Measurements from ENCODE around the gene IL20.

The IL20 gene

GRCh38 chr1:206882555-206882954 is 17.1 kb downstream of the IL20 start:
- Histone ChIP-seq H3K27me3 (ENCODE audit: insufficient read depth, low read length) (no peaks in the 10 kb centered on the region), H3K9me3 (ENCODE audit: insufficient read depth, low read depth, low read length) (peaks cover 14% of the 10 kb centered on the region), H3K4me1 (ENCODE audit: insufficient read depth, low read length) (no peaks in the 10 kb centered on the region), H3K27ac (ENCODE audit: low read depth, low read length) (no peak overlapping the region), H3K4me3 (ENCODE audit: low read length) (no peak overlapping the region), H3K36me3 (ENCODE audit: insufficient read depth, low read length) (no peaks in the 10 kb centered on the region), H3K9ac (ENCODE audit: low read depth, low read length) (no peak overlapping the region)
- 74% methylated on average over 2 of the region's 3 CpGs for WGBS

DNA sequence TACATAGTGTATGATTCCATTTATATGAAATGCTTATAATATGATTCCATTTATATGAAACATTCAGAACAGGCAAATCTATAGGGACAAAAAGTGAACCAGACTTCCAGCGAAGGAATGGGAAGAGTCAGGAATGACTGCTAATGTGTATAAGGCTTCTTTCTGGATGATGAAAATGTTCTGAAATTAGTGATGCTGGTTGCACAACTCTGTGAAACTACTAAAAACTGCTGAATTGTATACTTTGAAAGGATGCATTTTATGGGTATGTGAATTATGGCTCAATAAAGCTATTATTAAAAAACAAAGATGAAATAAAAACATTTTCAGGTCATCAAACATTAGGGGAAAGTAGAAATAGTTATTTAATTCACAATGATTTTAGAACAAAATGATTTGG is 17.7 kb downstream of the IL20 start:
- H3K4me1 ChIP-seq (ENCODE audit: insufficient read depth, low read length): no peaks in the 10 kb centered on the region
- no peaks in the 10 kb centered on the region for H3K36me3 ChIP-seq (ENCODE audit: insufficient read depth, low read length)
- no peak overlapping the region for H3K4me3 ChIP-seq (ENCODE audit: low read length)
- 94% methylated on average over 1 of the region's 1 CpG for WGBS
- H3K9me3 ChIP-seq (ENCODE audit: insufficient read depth, low read depth, low read length): peaks cover 10% of the 10 kb centered on the region
- H3K27ac ChIP-seq (ENCODE audit: low read depth, low read length): no peak overlapping the region
- no peak overlapping the region for H3K9ac ChIP-seq (ENCODE audit: low read depth, low read length)
- no peaks in the 10 kb centered on the region for H3K27me3 ChIP-seq (ENCODE audit: insufficient read depth, low read length)

GRCh38 chr1:206883876-206884275 is 18.5 kb downstream of the IL20 start:
- WGBS: 94% methylated on average over 2 of the region's 2 CpGs
- H3K4me1 ChIP-seq (ENCODE audit: insufficient read depth, low read length): no peaks in the 10 kb centered on the region
- no peaks in the 10 kb centered on the region for H3K27me3 ChIP-seq (ENCODE audit: insufficient read depth, low read length)
- H3K27ac ChIP-seq (ENCODE audit: low read depth, low read length): no peak overlapping the region
- no peak overlapping the region for H3K4me3 ChIP-seq (ENCODE audit: low read length)
- H3K36me3 ChIP-seq (ENCODE audit: insufficient read depth, low read length): no peaks in the 10 kb centered on the region
- 0 out of 2 replicates have a peak, but pooled peaks cover 3% of the 10 kb centered on the region for H3K9me3 ChIP-seq (ENCODE audit: insufficient read depth, low read depth, low read length)
- no peak overlapping the region for H3K9ac ChIP-seq (ENCODE audit: low read depth, low read length)

- 93% methylated on average over 3 of the region's 3 CpGs for WGBS
- Histone ChIP-seq H3K9me3 (ENCODE audit: insufficient read depth, low read depth, low read length) (no peaks in the 10 kb centered on the region), H3K27me3 (ENCODE audit: insufficient read depth, low read length) (no peaks in the 10 kb centered on the region), H3K36me3 (ENCODE audit: insufficient read depth, low read length) (no peaks in the 10 kb centered on the region), H3K4me1 (ENCODE audit: insufficient read depth, low read length) (peaks cover 9% of the 10 kb centered on the region), H3K27ac (ENCODE audit: low read depth, low read length) (no peak overlapping the region), H3K4me3 (ENCODE audit: low read length) (no peak overlapping the region), H3K9ac (ENCODE audit: low read depth, low read length) (no peak overlapping the region)
Observed at GRCh38 chr1:206885341-206886060, 20.1 kb downstream of the IL20 start.

GRCh38 chr1:206886831-206887230 is 21.4 kb downstream of the IL20 start:
- Histone ChIP-seq H3K36me3 (ENCODE audit: insufficient read depth, low read length) (no peaks in the 10 kb centered on the region), H3K9ac (ENCODE audit: low read depth, low read length) (no peak overlapping the region), H3K27me3 (ENCODE audit: insufficient read depth, low read length) (no peaks in the 10 kb centered on the region), H3K4me3 (ENCODE audit: low read length) (no peak overlapping the region), H3K4me1 (ENCODE audit: insufficient read depth, low read length) (peaks cover 10% of the 10 kb centered on the region), H3K27ac (ENCODE audit: low read depth, low read length) (no peak overlapping the region), H3K9me3 (ENCODE audit: insufficient read depth, low read depth, low read length) (no peaks in the 10 kb centered on the region)
- WGBS: 94% methylated on average over 1 of the region's 1 CpG

GRCh38 chr1:206887701-206888100 is 22.3 kb downstream of the IL20 start:
- Histone ChIP-seq H3K9ac (ENCODE audit: low read depth, low read length) (no peak overlapping the region), H3K4me1 (ENCODE audit: insufficient read depth, low read length) (peaks cover 10% of the 10 kb centered on the region), H3K27me3 (ENCODE audit: insufficient read depth, low read length) (no peaks in the 10 kb centered on the region), H3K9me3 (ENCODE audit: insufficient read depth, low read depth, low read length) (no peaks in the 10 kb centered on the region), H3K4me3 (ENCODE audit: low read length) (no peak overlapping the region), H3K36me3 (ENCODE audit: insufficient read depth, low read length) (no peaks in the 10 kb centered on the region), H3K27ac (ENCODE audit: low read depth, low read length) (no peak overlapping the region)
- WGBS: 93% methylated on average over 4 of the region's 4 CpGs

DNA sequence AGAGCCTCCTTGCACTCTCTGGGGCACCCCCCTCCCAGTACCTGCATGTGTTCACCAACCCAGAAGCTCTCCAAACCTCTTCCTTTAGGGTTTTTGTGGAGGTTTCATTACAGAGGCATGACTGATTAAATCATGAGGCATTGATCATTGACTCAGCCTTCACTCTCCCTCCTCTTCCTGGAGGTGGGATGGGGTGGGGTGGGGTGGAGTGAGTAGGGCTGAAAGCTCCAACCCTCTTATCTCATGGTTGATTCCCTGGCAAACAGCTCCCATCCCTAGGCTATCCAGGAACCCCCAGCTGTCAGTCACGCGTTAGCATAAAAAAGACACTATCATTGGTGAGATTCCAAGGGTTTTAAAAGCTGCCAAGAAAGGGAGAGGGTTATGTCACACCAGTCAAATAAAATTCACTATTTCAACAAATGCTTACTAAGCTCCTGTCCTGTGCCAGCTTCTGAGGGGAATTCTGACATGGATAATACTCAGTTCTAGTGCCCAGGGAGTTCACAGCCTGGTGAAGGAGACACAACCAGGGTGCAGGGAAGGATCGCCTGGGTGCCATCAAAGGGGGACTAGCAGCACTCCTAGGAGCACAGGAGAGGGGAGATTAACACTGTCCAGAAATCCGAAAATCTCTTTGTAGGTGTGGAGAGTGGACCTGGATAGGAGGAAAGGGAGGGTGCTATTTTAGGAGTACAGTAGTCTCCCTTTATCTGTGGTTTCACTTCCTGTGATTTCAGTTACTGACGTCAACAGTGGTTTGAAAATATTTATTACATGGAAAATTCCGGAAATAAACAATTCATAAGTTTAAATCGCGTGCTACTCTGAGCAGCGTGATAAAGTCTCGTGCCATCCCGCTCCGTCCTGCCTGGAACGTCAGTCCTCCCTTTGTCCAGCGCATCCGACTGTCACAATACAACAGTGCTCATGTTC is 25.0 kb downstream of the IL20 start:
- Histone ChIP-seq H3K36me3 (ENCODE audit: insufficient read depth, low read length) (no peaks in the 10 kb centered on the region), H3K4me3 (ENCODE audit: low read length) (no peak overlapping the region), H3K9me3 (ENCODE audit: insufficient read depth, low read depth, low read length) (no peaks in the 10 kb centered on the region), H3K27ac (ENCODE audit: low read depth, low read length) (no peak overlapping the region), H3K9ac (ENCODE audit: low read depth, low read length) (no peak overlapping the region), H3K27me3 (ENCODE audit: insufficient read depth, low read length) (no peaks in the 10 kb centered on the region), H3K4me1 (ENCODE audit: insufficient read depth, low read length) (peaks cover 10% of the 10 kb centered on the region)
- WGBS: 83% methylated on average over 15 of the region's 15 CpGs

DNA sequence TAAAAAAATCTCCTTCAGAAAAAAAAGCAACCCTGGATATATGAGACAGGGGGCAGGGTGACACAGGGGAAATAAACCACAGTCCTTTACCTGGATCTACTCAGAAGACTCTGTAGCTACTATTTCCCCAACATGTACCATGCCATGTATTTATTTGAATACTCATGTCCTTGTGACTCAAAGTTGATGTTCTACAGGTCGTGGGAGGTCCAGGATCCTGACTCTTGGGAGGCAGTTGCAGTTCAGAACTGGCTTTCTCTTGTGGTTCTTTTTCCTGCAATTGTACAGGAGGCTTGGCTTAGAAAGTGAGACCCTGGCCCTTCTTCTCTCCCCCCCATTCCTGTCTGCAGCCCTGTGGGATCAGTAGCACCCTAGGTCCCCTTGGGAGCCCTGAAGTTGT is 26.0 kb downstream of the IL20 start:
- no peak overlapping the region for H3K27ac ChIP-seq (ENCODE audit: low read depth, low read length)
- no peak overlapping the region for H3K4me3 ChIP-seq (ENCODE audit: low read length)
- no peaks in the 10 kb centered on the region for H3K9me3 ChIP-seq (ENCODE audit: insufficient read depth, low read depth, low read length)
- peaks cover 10% of the 10 kb centered on the region for H3K4me1 ChIP-seq (ENCODE audit: insufficient read depth, low read length)
- WGBS: 78% methylated on average over 1 of the region's 1 CpG
- H3K9ac ChIP-seq (ENCODE audit: low read depth, low read length): no peak overlapping the region
- no peaks in the 10 kb centered on the region for H3K27me3 ChIP-seq (ENCODE audit: insufficient read depth, low read length)
- no peaks in the 10 kb centered on the region for H3K36me3 ChIP-seq (ENCODE audit: insufficient read depth, low read length)

GRCh38 chr1:206892351-206892984 is 27.0 kb downstream of the IL20 start:
- Histone ChIP-seq H3K4me1 (ENCODE audit: insufficient read depth, low read length) (peaks cover 10% of the 10 kb centered on the region), H3K9ac (ENCODE audit: low read depth, low read length) (no peak overlapping the region), H3K9me3 (ENCODE audit: insufficient read depth, low read depth, low read length) (no peaks in the 10 kb centered on the region), H3K36me3 (ENCODE audit: insufficient read depth, low read length) (no peaks in the 10 kb centered on the region), H3K27ac (ENCODE audit: low read depth, low read length) (no peak overlapping the region), H3K4me3 (ENCODE audit: low read length) (no peak overlapping the region), H3K27me3 (ENCODE audit: insufficient read depth, low read length) (no peaks in the 10 kb centered on the region)
- WGBS: 97% methylated on average over 3 of the region's 3 CpGs

DNA sequence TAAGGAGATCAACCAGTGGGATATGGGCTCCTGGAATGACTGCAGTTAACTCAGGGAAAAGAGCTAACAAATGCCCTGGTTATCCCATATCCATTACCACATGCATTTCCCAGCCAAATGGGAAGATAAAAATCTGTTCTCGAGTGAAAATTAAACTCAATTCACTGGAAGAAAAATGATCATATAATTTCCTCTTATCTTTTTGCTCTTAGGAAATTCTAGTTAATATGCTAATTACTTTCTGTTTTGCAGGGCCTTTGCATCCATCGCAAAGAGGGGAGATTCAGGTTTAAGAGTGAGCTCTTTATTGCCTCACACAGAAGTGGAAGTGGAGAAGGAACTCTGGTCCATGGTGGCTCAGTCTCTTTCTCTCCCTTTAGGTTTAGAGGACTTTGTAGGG is 28.0 kb downstream of the IL20 start:
- Histone ChIP-seq H3K27ac (ENCODE audit: low read depth, low read length) (no peak overlapping the region), H3K9me3 (ENCODE audit: insufficient read depth, low read depth, low read length) (no peaks in the 10 kb centered on the region), H3K36me3 (ENCODE audit: insufficient read depth, low read length) (no peaks in the 10 kb centered on the region), H3K4me3 (ENCODE audit: low read length) (no peak overlapping the region), H3K9ac (ENCODE audit: low read depth, low read length) (no peak overlapping the region), H3K27me3 (ENCODE audit: insufficient read depth, low read length) (no peaks in the 10 kb centered on the region), H3K4me1 (ENCODE audit: insufficient read depth, low read length) (peaks cover 10% of the 10 kb centered on the region)
- 83% methylated on average over 1 of the region's 2 CpGs for WGBS

- Histone ChIP-seq H3K4me3 (ENCODE audit: low read length) (no peak overlapping the region), H3K27me3 (ENCODE audit: insufficient read depth, low read length) (no peaks in the 10 kb centered on the region), H3K4me1 (ENCODE audit: insufficient read depth, low read length) (peaks cover 3% of the 10 kb centered on the region; the same call in 1 of the 2 replicates), H3K9ac (ENCODE audit: low read depth, low read length) (no peak overlapping the region), H3K9me3 (ENCODE audit: insufficient read depth, low read depth, low read length) (no peaks in the 10 kb centered on the region), H3K27ac (ENCODE audit: low read depth, low read length) (no peak overlapping the region), H3K36me3 (ENCODE audit: insufficient read depth, low read length) (no peaks in the 10 kb centered on the region)
- WGBS: 88% methylated on average over 3 of the region's 3 CpGs
Observed at GRCh38 chr1:206895325-206895724, 29.9 kb downstream of the IL20 start.
